ENCODE measurements around the gene TMEM163.

DNA sequence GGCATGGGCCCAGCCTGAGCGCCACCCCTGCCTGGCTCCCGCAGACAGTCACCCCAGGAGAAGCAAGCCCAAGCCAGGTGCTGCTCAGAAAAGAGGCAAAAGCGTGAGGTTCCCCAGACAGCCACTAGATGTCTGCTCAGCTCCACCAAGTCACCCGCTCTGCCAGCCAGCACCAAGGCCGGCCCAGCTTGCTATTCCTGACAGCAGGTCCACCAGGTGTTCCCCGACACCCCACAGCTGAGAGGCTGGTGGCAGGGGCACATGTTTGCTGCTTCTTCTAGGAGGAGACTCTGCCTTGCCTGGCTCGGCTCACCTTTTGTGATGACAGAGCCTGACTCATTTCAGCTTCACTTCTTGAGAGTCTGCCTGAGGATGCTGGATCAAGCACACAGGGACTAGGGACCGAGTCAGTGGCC, 258.2 kb downstream of the TMEM163 start:
- TF ChIP-seq, protein P1, sequence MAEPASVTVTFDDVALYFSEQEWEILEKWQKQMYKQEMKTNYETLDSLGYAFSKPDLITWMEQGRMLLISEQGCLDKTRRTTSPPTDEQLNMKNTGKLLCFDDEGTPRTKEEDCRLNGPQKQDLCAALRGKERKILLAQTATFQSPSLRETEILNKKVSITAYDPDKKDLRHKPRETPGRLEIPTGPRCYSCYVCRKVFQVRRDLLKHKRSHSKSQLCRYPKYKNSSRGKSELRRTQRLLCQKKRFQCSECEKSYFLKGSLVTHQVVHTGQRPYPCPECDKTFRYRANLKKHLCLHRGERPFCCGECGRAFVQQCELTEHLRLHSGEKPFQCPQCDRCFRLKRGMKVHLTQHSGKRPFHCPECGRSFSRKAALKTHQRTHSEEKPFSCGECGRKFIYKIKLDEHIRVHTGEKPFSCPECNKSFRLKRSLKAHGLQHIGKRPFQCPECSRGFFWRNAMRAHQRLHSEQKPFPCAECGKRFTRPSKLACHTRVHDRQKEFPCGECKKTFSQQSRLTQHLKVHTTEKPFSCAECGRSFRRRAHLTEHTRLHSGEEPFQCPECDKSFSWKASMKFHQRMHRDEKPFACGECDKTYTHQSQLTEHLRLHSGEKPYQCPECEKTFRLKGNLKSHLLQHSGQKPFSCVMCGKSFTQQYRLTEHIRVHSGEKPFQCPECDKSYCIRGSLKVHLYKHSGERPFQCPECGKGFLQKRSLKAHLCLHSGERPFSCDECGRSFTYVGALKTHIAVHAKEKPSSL (CRISPR knock-in tag; conservative IDR thresholded peaks at IDR 0.05), result no peak
- TF ChIP-seq, protein P2, sequence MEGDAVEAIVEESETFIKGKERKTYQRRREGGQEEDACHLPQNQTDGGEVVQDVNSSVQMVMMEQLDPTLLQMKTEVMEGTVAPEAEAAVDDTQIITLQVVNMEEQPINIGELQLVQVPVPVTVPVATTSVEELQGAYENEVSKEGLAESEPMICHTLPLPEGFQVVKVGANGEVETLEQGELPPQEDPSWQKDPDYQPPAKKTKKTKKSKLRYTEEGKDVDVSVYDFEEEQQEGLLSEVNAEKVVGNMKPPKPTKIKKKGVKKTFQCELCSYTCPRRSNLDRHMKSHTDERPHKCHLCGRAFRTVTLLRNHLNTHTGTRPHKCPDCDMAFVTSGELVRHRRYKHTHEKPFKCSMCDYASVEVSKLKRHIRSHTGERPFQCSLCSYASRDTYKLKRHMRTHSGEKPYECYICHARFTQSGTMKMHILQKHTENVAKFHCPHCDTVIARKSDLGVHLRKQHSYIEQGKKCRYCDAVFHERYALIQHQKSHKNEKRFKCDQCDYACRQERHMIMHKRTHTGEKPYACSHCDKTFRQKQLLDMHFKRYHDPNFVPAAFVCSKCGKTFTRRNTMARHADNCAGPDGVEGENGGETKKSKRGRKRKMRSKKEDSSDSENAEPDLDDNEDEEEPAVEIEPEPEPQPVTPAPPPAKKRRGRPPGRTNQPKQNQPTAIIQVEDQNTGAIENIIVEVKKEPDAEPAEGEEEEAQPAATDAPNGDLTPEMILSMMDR (IDR thresholded peaks at IDR 0.05), result peak; percentile 56; the same call in 1 of the 2 replicates
- TF ChIP-seq, protein P3, sequence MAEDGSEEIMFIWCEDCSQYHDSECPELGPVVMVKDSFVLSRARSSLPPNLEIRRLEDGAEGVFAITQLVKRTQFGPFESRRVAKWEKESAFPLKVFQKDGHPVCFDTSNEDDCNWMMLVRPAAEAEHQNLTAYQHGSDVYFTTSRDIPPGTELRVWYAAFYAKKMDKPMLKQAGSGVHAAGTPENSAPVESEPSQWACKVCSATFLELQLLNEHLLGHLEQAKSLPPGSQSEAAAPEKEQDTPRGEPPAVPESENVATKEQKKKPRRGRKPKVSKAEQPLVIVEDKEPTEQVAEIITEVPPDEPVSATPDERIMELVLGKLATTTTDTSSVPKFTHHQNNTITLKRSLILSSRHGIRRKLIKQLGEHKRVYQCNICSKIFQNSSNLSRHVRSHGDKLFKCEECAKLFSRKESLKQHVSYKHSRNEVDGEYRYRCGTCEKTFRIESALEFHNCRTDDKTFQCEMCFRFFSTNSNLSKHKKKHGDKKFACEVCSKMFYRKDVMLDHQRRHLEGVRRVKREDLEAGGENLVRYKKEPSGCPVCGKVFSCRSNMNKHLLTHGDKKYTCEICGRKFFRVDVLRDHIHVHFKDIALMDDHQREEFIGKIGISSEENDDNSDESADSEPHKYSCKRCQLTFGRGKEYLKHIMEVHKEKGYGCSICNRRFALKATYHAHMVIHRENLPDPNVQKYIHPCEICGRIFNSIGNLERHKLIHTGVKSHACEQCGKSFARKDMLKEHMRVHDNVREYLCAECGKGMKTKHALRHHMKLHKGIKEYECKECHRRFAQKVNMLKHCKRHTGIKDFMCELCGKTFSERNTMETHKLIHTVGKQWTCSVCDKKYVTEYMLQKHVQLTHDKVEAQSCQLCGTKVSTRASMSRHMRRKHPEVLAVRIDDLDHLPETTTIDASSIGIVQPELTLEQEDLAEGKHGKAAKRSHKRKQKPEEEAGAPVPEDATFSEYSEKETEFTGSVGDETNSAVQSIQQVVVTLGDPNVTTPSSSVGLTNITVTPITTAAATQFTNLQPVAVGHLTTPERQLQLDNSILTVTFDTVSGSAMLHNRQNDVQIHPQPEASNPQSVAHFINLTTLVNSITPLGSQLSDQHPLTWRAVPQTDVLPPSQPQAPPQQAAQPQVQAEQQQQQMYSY (CRISPR knock-in tag; IDR thresholded peaks at IDR 0.05), result no peak
- TF ChIP-seq, protein P4, sequence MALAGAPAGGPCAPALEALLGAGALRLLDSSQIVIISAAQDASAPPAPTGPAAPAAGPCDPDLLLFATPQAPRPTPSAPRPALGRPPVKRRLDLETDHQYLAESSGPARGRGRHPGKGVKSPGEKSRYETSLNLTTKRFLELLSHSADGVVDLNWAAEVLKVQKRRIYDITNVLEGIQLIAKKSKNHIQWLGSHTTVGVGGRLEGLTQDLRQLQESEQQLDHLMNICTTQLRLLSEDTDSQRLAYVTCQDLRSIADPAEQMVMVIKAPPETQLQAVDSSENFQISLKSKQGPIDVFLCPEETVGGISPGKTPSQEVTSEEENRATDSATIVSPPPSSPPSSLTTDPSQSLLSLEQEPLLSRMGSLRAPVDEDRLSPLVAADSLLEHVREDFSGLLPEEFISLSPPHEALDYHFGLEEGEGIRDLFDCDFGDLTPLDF (CRISPR knock-in tag; IDR thresholded peaks at IDR 0.05), result no peak

All from WTC11 (cell line).